T-helper 2 cell treated with Interferon-gamma antibody and Interleukin-4, amounts not matched to agents 100 ng/mL and 5 ng/mL, for 36 hours (primary cell): ENCODE results near the gene LIN28A. TPM values are rescaled to one million over a fixed set of nuclear protein-coding genes. Genes with fewer than 3 reads are reported as not detected.

Experiments
- intact Hi-C: fragments of 100-400 bp; cut with micrococcal nuclease; formaldehyde crosslinking; loops from one replicate; pipeline ENCODE4 v1.15.1; 2023
- total RNA-seq: library from RNA; stranded (reverse); gene quantifications from 2 replicates; pipeline ENCODE4 v1.2.3, GENCODE V29; 2022

LIN28A gene
- total RNA-seq, 1 donor from 2014 or later: not detected

DNA sequence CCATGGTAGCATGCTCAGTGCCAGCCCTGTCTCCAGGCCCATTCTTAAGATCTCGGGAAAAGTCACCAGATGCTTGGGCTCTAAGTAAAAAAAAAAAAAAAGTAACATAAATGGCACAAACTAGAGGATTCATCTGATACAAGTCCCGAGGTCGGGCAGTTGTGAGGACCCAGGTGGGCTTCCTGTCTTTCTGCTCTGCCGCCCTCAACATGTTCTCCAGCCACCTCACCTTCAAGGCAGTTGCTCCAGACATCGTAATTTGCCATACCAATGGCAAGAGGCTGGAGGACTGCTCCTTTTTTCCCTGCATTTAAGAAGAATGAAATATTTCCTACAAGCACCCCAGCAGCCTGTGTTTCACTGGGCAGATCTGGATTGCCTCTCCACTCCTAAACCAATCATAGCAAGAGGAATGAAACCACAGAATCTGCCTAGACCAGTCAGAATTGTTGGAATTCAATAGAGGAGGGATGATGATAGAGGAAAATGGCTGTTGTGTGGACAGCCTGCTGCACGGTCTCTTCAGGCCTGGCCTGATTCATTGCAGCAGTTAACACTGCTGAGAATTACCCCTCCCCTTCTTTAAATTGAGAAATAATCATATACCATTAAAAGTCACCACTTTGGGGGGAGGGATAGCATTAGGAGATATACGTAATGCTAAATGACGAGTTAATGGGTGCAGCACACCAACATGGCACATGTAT, 67.0 kb downstream of the LIN28A start:
- intact Hi-C loops: no loop called here

DNA sequence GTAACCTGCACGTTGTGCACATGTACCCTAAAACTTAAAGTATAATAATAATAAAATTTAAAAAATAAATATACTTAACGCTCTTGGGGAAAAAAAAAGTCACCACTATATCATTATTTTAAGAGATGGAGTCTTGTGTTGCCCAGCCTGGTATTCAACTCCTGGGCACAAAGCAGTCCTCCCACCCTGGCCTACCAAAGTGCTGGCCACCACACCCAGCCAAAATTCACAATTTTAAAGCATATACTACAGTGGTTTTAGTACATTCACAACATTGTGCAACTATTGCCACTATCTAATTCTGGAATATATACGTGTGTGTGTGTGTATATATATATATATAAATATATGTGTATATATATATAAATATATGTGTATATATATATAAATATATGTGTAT, 67.5 kb downstream of the LIN28A start:
- intact Hi-C loops: no loop called here

DNA sequence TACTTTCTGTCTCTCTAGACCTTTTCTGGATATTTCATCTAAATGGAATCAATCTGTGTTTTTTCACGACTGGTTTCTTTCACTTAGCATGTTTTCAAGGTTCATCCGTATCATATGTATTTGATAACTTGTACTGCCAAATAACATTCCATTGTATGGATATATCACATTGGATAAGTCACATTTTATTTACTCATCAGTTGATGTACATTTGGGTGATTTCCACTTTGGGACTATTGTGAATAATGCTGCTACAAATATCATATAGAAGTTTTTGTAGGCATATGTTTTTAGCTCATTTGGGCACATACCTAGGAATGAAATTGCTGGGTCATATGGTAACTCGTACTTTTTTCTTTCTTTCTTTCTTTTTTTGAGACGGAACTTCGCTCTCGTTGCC, 68.4 kb downstream of the LIN28A start:
- intact Hi-C loops: no loop called here

Other genes starting within 250 kb of the LIN28A start
- not detected in 2 replicates for gene C1orf232, start 241.9 kb upstream of the LIN28A start, total RNA-seq
- gene ZNF593, start 240.9 kb upstream of the LIN28A start, total RNA-seq: 41.9 and 42.2 TPM in 2 replicates
- gene ZNF593OS, start 239.0 kb upstream of the LIN28A start, total RNA-seq: not detected in 2 replicates
- 5.9 and 7.2 TPM in 2 replicates for gene CNKSR1, start 233.3 kb upstream of the LIN28A start, total RNA-seq
- gene CATSPER4, start 220.2 kb upstream of the LIN28A start, total RNA-seq: not detected in 2 replicates
- 41.0 and 44.0 TPM in 2 replicates for gene CEP85, start 176.6 kb upstream of the LIN28A start, total RNA-seq
- 679 and 690 TPM in 2 replicates for gene SH3BGRL3, start 130.7 kb upstream of the LIN28A start, total RNA-seq
- 31.9 and 32.2 TPM in 2 replicates for gene UBXN11, start 104.2 kb upstream of the LIN28A start, total RNA-seq
- gene CD52, start 92.9 kb upstream of the LIN28A start, total RNA-seq: 1,191 and 1,203 TPM in 2 replicates
- gene CRYBG2, start 56.7 kb upstream of the LIN28A start, total RNA-seq: 1.1 and 1.2 TPM in 2 replicates
- gene ZNF683, start 38.1 kb upstream of the LIN28A start, total RNA-seq: 0.52 TPM in 1 of 2 replicates, not detected in the other
- 60.8 and 61.6 TPM in 2 replicates for gene DHDDS, start 21.5 kb downstream of the LIN28A start, total RNA-seq
- 974 and 979 TPM in 2 replicates for gene HMGN2, start 61.6 kb downstream of the LIN28A start, total RNA-seq
- gene RPS6KA1, start 118.9 kb downstream of the LIN28A start, total RNA-seq: 169 and 175 TPM in 2 replicates